HG03520 (cell line): ENCODE data around the gene MGAT4A.

Experiments used
- ATAC-seq: cut with Tn5 transposase; IDR thresholded peaks from one replicate; pipeline ENCODE4 v1.9.1; 2021; ENCODE audit warnings: mild to moderate bottlenecking, moderate library complexity; ENCODE audit not compliant: unreplicated experiment

The MGAT4A gene

GRCh38 chr2:98579926-98580325 is 151.0 kb downstream of the MGAT4A start:
- no peak for ATAC-seq

GRCh38 chr2:98578231-98578630 is 152.7 kb downstream of the MGAT4A start:
- ATAC-seq: no peak

- ATAC-seq: no peak
These were observed 153.6 kb downstream of the MGAT4A start for GRCh38 chr2:98577313-98577712.

GRCh38 chr2:98576666-98577312 is 154.1 kb downstream of the MGAT4A start:
- no peak for ATAC-seq

- no peak for ATAC-seq
These were observed 157.5 kb downstream of the MGAT4A start for GRCh38 chr2:98573426-98573825.

GRCh38 chr2:98572676-98573075 is 158.3 kb downstream of the MGAT4A start:
- no peak for ATAC-seq

- ATAC-seq: no peak
These were observed 158.7 kb downstream of the MGAT4A start for GRCh38 chr2:98572211-98572610.

GRCh38 chr2:98571796-98572195 is 159.1 kb downstream of the MGAT4A start:
- ATAC-seq: no peak

GRCh38 chr2:98571121-98571701 is 159.7 kb downstream of the MGAT4A start:
- no peak for ATAC-seq

GRCh38 chr2:98570356-98570755 is 160.6 kb downstream of the MGAT4A start:
- no peak for ATAC-seq

GRCh38 chr2:98569915-98570314 is 161.0 kb downstream of the MGAT4A start:
- no peak for ATAC-seq

- ATAC-seq: no peak
These were observed 161.6 kb downstream of the MGAT4A start for GRCh38 chr2:98569197-98569793.
